Activated T-helper 17 cell treated with anti-CD3 and anti-CD28 coated beads, Interleukin-2, amount 50 U/mL, for 72 hours (primary cell): ENCODE results near the gene VGLL4. TPM values are rescaled to one million over a fixed set of nuclear protein-coding genes. Genes with fewer than 3 reads are reported as not detected.

Experiments
- ATAC-seq: fragments of 150-1000 bp; cut with Tn5 transposase; replicated peaks from 2 replicates; pipeline ENCODE4 v1.10.0; 2021; ENCODE audit warnings: mild to moderate bottlenecking, moderate library complexity
- H3K27ac Mint-ChIP-seq: one replicate; pipeline ENCODE4 v1.8.0; 2022; ENCODE audit warnings: mixed read lengths
- H3K27me3 Mint-ChIP-seq: one replicate; pipeline ENCODE4 v1.8.0; 2022; ENCODE audit warnings: mixed read lengths
- H3K36me3 Mint-ChIP-seq: one replicate; pipeline ENCODE4 v1.8.0; 2022; ENCODE audit warnings: low read depth, mild to moderate bottlenecking, mixed read lengths
- H3K4me1 Mint-ChIP-seq: one replicate; pipeline ENCODE4 v1.8.0; 2022; ENCODE audit warnings: mixed read lengths
- H3K4me3 Mint-ChIP-seq: one replicate; pipeline ENCODE4 v1.8.0; 2022; ENCODE audit warnings: mild to moderate bottlenecking, mixed read lengths
- H3K9me3 Mint-ChIP-seq: one replicate; pipeline ENCODE4 v1.8.0; 2022; ENCODE audit warnings: mixed read lengths
- total RNA-seq, 2 donors: library from RNA; stranded (reverse); gene quantifications; one replicate each; pipeline ENCODE4 v1.2.3, GENCODE V29; 2022

The VGLL4 gene
- total RNA-seq, 2 donors from 2014 or later, result 34.3 to 42.4 TPM

DNA sequence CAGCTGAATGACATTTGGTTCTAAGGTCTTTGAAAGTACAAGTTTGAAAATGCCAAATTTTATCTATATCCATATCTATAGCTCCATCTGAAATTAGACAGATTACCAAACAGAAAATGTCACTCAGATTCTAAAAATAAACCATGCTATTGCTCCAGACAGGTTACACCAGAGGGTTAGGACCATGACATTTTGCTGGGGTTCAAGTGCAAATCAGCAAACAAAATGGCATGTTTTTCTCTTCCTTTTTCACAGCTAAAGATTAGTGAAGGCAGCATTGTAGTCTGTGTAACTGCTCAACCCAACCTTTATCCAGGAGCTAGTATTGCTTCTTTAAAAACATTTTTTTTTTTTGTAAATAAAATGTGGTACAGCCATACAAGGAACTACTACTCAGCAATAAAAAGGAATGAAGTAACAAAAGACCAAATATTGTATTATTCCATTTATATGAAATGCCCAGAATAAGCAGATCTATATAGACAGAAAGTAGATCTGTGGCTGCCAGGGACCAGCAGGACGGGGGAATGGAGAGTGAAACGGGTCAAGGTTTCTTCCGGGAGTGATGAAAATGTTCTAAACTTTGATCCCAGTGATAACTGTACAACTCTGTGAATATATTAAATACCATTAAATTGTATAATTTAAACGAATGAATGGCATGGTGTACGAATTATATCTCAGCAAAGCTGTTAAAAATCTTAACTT is 18.2 kb downstream of the VGLL4 start:
- ATAC-seq, result peak; percentile 16
- Mint-ChIP-seq H3K4me1 (peaks cover 39% of the 10 kb centered on the region), H3K9me3 (no peaks in the 10 kb centered on the region), H3K36me3 (peaks cover 7% of the 10 kb centered on the region), H3K27me3 (no peaks in the 10 kb centered on the region), H3K27ac (peak overlapping the region; percentile 92), H3K4me3 (peak overlapping the region; percentile 74)

DNA sequence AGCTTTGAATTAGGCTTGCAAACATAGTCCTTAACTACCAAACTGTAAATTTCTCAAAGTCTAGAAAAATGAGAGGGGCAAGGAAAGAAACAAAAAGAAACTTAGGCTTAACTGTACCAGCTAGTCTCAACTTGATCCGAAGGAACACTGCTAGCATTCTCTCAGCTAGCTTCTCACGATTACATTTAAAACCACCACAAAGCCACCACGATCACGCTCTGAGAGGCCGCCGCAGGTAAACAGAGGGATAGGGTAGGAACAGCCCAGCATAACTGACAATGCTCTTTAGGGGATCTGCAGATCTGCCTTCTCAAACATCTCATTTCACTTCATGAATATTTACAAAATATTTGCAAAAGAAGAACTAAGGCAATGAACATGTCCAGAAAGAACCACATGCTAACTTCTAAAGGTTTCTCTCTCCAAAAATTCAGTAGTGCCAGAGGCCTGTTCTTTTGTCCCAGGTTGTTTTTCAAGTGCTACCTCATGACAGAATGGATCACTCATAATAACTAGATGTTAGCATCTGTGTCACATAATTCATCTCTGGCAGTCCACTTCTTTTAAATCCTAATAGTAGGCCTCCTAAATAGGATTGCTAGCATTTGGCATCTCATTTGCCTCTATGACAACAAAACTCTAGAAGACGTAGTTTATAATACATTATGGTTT is 18.9 kb downstream of the VGLL4 start:
- Mint-ChIP-seq H3K36me3 (peaks cover 7% of the 10 kb centered on the region), H3K4me1 (peaks cover 45% of the 10 kb centered on the region), H3K4me3 (peak overlapping the region; percentile 74), H3K27ac (peak overlapping the region; percentile 92), H3K9me3 (no peaks in the 10 kb centered on the region), H3K27me3 (no peaks in the 10 kb centered on the region)
- peak; percentile 3 for ATAC-seq

DNA sequence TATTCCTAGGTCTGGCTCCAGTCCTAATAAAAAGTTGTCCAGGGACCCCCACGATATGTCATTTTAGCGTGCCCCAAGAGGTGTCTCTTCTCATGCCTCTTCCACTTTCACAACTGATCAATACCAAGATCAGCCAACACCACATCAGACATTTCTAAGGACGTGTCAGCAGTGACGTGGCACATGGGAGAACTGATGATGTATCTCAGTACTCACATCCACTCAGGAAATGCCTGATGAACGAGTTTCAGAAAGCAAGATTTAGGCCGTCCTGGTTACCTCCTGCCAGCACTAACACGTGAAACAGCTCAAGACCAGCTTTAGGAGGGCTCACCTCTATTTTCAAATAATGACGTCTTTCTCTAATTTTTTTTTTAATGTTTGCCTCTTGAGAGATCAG is 19.6 kb downstream of the VGLL4 start:
- Mint-ChIP-seq H3K27ac (peak overlapping the region; percentile 92), H3K9me3 (no peaks in the 10 kb centered on the region), H3K27me3 (no peaks in the 10 kb centered on the region), H3K4me1 (peaks cover 52% of the 10 kb centered on the region), H3K36me3 (peaks cover 7% of the 10 kb centered on the region), H3K4me3 (peak overlapping the region; percentile 74)
- peak; percentile 85 for ATAC-seq

DNA sequence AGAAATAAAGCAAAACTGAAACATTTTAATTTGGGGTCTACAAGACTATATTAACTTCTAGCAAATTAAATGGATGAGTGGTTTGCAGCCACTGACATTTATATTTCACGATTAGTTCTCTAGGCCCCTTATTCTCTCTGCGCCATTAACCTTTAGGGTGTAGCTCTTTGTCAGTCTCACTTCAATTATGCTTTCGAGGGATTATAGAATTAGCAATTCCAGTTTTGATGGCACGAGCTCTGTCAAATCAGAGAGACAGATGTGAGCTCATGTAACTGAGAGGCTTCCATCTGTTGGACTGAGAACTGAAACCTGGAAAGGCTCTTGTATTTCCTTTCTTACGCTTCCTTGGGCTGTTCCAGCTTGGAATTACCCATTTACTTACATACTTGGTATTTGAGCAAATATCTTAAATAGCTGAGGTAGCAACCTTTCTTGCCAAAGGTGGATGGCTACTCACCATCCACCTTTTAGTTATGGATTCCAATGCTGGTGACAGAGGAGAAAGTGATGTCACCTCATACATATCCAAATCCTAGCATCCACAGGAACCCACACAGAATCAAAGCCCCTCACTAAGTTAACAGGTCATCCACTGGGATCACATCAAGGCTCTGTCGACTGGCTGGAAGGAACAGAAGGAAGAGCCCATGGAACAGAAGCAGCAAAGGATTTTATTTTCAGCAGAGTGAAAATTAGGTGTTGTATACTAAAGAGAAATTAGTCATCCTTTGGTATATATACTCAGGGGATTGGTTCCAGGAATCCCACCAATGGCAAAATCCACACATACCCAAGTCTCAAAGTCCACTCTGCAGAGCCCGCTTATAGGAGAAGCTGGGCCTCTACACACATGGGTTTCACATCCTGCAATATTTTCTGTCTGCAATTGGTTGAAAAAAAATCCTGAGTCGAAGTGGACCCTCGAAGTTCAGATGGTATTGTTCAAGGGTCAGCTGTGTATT is 20.8 kb downstream of the VGLL4 start:
- Mint-ChIP-seq H3K4me3 (peak overlapping the region; percentile 74), H3K9me3 (no peaks in the 10 kb centered on the region), H3K27me3 (no peaks in the 10 kb centered on the region), H3K27ac (peak overlapping the region; percentile 58), H3K36me3 (peaks cover 7% of the 10 kb centered on the region), H3K4me1 (peaks cover 55% of the 10 kb centered on the region)
- ATAC-seq, result no peak

DNA sequence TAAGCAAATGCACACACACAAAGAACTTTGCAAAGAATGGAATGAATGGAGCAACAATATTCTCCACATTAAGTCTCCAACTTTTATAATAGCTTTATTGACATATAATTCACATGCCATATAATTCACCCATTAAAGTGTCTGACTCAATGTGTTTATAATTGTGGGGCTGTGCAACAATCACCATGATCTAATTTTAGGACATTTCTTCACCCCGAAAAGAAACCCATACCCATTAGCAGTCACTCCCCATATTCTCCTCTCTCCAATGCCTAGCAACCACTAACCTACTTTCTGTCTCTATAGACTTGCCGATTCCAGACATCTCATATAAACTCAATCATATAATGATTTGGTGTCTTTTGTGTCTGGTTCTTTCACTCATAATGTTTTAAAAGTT is 22.6 kb downstream of the VGLL4 start:
- Mint-ChIP-seq H3K4me1 (peaks cover 54% of the 10 kb centered on the region), H3K27me3 (no peaks in the 10 kb centered on the region), H3K36me3 (peaks cover 9% of the 10 kb centered on the region), H3K9me3 (no peaks in the 10 kb centered on the region), H3K27ac (no peak overlapping the region), H3K4me3 (no peak overlapping the region)
- no peak for ATAC-seq

DNA sequence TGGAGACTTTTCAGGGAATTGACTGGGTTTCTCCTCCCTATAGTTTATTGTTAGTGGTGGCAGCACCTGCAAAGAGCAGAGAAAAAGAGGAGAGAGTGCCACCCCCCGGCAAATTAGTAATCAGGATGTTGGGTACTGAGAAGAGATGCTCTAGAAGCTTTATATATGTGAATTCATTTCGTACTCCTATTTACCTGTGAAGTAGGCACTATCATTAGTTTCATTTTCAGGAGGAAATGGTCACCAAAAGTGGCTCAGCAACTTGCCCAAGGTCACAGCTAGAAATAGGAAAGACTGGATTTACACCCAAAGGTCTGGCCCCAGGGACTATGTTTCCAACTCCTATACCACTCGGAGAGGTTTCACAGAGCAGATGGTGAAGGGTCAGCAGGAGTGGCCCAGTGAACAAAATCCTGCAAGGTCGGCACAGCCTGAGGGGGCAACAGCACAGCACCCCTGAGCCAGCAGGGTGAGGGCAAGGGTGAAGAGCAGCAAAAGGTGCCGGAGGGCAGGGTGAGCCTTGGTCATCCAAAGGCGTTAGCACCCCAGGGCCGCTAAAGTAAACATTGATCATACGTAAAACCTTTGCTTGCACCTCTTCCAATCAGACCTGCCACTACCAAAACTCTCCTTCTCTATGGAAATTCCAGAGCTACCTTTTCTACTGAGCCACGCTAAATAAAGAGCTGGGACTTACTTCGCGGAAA is 23.6 kb downstream of the VGLL4 start:
- H3K4me1 Mint-ChIP-seq, result peaks cover 52% of the 10 kb centered on the region

DNA sequence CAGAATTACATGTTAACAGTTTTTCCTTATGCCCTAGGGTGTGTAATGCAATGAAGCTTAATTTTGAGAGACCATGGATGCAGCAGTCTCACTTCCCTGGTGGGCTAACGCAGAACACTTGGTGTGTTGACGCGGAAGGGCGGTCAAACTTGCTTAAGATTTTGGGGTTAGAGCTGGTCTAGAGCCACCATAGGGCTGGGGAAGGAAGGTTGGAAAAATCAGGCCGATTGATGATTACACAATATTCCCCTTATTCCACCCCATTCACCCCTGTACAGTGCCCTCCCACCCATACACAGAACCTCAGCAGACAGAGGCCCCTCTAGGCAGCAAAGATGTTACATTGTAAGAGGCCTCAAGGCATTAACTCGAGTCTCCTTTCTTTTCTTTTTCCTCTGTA is 24.3 kb downstream of the VGLL4 start:
- Mint-ChIP-seq H3K27me3 (no peaks in the 10 kb centered on the region), H3K4me1 (peaks cover 46% of the 10 kb centered on the region), H3K27ac (peak overlapping the region; percentile 8), H3K36me3 (peaks cover 8% of the 10 kb centered on the region), H3K4me3 (no peak overlapping the region), H3K9me3 (no peaks in the 10 kb centered on the region)
- no peak for ATAC-seq

More for the DNA sequence above, 23.6 kb downstream of the VGLL4 start:
- no peak overlapping the region for H3K27ac Mint-ChIP-seq
- H3K27me3 Mint-ChIP-seq, result no peaks in the 10 kb centered on the region
- no peaks in the 10 kb centered on the region for H3K9me3 Mint-ChIP-seq
- no peak for ATAC-seq
- no peak overlapping the region for H3K4me3 Mint-ChIP-seq
- peaks cover 8% of the 10 kb centered on the region for H3K36me3 Mint-ChIP-seq

DNA sequence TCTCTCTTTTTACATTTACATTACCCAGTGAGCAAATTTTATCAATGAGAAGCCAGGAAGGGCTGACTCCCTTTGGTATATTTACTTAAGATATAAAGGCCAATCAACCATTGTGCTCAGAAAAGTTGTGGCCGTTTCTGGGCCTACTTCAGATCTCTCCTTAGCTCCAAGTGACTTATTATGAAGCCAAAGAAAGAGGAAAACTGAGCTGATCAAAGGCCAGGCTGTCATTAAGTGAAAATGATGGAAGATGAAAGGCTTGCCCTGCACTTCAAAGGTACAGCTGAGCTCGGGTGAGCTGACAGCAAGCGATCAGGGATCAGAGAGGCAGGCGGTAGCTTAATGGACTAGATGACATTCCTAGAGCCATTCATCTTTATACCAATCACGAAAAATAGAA is 24.8 kb downstream of the VGLL4 start:
- Mint-ChIP-seq H3K9me3 (no peaks in the 10 kb centered on the region), H3K27ac (no peak overlapping the region), H3K27me3 (no peaks in the 10 kb centered on the region), H3K36me3 (peaks cover 8% of the 10 kb centered on the region), H3K4me3 (no peak overlapping the region), H3K4me1 (peaks cover 43% of the 10 kb centered on the region)
- ATAC-seq, result no peak

DNA sequence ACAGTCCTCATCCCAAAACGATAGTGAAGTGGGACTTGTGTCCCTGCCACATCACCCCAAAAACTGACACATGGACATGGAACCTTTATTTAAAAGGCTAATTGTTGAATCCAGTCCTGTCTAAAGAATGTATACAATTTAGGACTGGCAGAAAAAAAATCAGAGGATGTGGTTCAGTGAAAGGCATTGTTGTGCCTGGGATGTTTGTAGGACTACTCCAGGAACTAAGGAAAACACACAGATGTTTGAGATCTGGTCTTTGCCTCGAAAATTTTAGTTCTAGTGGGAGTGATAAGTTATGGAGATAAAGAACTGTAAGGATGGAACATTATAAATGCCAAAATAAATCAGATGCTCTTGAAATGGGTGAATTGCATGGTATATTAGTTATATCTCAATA is 27.2 kb downstream of the VGLL4 start:
- Mint-ChIP-seq H3K4me3 (no peak overlapping the region), H3K36me3 (peaks cover 8% of the 10 kb centered on the region), H3K4me1 (peaks cover 42% of the 10 kb centered on the region), H3K27ac (peak overlapping the region; percentile 32), H3K27me3 (no peaks in the 10 kb centered on the region), H3K9me3 (no peaks in the 10 kb centered on the region)
- no peak for ATAC-seq

DNA sequence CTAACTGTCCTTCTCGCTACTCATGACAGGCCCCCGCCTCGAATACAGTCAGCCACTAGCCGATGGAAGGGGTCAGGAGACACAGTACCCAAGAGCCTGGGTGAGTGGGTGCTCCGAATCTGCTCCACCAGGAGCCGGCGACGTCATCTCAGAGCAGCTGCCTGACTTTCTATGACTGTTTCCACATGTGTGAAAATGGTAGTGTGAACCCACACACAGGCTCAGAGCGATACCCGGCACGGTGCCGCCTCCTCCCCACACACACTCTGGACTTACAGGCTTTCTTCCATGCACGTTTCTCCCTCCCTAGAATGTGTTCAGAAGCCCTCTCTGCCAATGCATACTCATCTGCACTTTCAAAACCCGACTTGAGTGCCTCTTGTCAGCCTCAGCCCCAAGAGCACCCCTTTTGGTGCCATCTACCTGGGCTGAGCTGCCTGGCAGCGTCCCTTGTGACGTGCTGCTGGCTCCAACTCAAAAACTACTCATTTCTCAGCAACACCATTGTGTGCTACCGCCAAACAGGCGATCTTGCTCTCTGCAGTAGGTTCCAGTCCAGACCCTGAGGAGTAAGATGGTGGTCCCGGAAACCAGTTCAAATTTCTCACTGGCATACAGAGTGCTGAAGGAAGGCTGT is 29.7 kb downstream of the VGLL4 start:
- Mint-ChIP-seq H3K27ac (no peak overlapping the region), H3K9me3 (no peaks in the 10 kb centered on the region), H3K4me3 (no peak overlapping the region), H3K27me3 (no peaks in the 10 kb centered on the region), H3K36me3 (peaks cover 8% of the 10 kb centered on the region), H3K4me1 (peaks cover 35% of the 10 kb centered on the region)
- no peak for ATAC-seq

DNA sequence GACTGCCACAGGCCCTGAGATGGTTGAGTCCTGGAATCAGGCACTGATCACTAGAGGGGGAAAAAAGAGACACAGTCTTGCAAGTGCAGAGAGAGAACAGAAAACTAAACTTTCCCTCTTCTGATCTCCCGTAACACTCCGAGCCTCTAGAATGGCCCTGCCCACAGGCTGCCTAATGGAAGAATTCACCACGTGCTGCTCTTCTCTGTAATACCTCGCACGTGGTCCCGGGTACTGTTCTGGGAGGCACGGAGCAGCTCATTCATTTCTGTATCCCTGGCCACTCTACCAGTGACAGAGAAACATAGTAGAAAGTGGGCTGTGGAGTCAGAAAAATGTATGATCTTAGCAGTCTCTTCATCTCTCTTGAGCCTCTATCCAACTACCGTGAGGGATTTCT is 30.4 kb downstream of the VGLL4 start:
- H3K4me1 Mint-ChIP-seq, result peaks cover 34% of the 10 kb centered on the region
- peaks cover 8% of the 10 kb centered on the region for H3K36me3 Mint-ChIP-seq
- no peak for ATAC-seq
- H3K9me3 Mint-ChIP-seq, result no peaks in the 10 kb centered on the region
- H3K27me3 Mint-ChIP-seq, result no peaks in the 10 kb centered on the region
- no peak overlapping the region for H3K4me3 Mint-ChIP-seq
- H3K27ac Mint-ChIP-seq, result no peak overlapping the region

DNA sequence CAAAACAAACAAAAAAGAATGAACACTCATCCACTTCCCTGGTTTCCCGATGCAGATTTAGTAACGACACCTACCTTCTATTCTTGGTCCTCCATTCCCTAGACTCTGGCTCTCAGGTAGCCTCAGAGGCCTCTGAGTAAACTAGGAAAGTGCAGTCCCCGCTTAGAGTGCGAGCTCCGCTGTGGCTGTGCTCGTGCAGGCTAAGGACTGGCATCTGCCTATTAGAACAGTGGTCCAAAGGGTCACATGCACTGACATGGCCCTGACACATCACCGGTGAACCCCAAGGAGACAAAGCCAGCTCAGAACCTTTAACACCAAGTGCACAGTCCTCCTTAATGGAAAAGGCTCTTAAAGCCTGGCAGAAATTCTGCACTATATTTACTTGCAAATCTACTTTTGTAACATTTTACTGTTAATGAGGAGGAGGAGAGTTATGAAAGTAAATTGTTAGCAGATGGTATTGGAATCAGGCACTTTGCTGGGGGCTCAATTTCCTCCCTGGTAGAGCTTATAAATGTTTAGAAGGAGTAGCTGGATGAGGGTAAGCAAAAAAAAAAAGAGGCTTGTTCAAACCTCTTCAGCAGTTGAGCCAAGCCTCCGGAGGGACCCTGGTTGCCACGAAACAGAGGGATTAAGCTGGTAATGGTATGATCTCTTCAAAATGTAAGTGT is 31.1 kb downstream of the VGLL4 start:
- no peak overlapping the region for H3K27ac Mint-ChIP-seq
- H3K27me3 Mint-ChIP-seq, result no peaks in the 10 kb centered on the region
- peaks cover 8% of the 10 kb centered on the region for H3K36me3 Mint-ChIP-seq
- ATAC-seq, result no peak
- no peak overlapping the region for H3K4me3 Mint-ChIP-seq
- H3K9me3 Mint-ChIP-seq, result no peaks in the 10 kb centered on the region
- peaks cover 34% of the 10 kb centered on the region for H3K4me1 Mint-ChIP-seq

DNA sequence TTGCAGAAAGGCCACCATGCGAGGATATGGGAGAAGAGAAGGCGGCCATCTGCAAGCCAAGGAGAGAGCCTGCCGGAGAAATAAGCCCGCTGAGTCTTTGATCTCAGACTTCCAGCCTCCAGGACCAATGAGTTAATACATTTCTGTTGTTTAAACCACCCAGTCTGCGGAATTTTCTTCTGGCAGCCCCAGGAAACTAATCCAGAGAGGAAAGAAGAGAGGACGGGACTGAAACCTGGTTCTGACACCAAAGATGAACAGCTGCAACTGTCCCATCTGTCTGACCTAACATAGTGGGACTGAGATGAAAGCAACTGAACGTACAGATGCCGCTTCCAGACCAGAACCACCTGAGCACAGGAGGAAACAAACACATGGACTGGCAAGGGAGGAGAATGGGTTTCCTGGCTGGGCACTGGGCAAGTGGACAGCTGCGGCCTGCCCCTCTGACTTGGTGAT is 32.3 kb downstream of the VGLL4 start:
- Mint-ChIP-seq H3K27me3 (no peaks in the 10 kb centered on the region), H3K4me1 (peaks cover 33% of the 10 kb centered on the region), H3K9me3 (no peaks in the 10 kb centered on the region), H3K36me3 (peaks cover 10% of the 10 kb centered on the region), H3K27ac (no peak overlapping the region), H3K4me3 (no peak overlapping the region)
- ATAC-seq, result no peak
